Suprapubic skin (tissue), 4 donors: ENCODE data around the gene TMEM205.

Experiments
- POLR2A ChIP-seq, 2 donors: fragments of 450-650 bp; IDR thresholded peaks; one replicate each; pipeline ENCODE4 v1.6.1; 2017; ENCODE audit warnings: antibody characterized with exemption in 2 of 2, mild to moderate bottlenecking in 2 of 2, moderate library complexity in 2 of 2
- POLR2AphosphoS5 ChIP-seq, 3 donors: sonication (generic); formaldehyde crosslinking; IDR thresholded peaks; one replicate each; pipeline ENCODE4 v1.6.1; 2017; ENCODE audit warnings: antibody characterized with exemption in 3 of 3
- TF ChIP-seq, protein P1 (sequence below), 2 donors: fragments of 200-600 bp in 1 of 2; fragments of 450-650 bp in 1 of 2; sonication (generic) in 1 of 2; IDR thresholded peaks; one replicate each; pipeline ENCODE4 v1.5.1; 2016 to 2019; ENCODE audit warnings: antibody characterized with exemption in 2 of 2, mild to moderate bottlenecking in 1 of 2, moderate library complexity in 1 of 2

DNA sequence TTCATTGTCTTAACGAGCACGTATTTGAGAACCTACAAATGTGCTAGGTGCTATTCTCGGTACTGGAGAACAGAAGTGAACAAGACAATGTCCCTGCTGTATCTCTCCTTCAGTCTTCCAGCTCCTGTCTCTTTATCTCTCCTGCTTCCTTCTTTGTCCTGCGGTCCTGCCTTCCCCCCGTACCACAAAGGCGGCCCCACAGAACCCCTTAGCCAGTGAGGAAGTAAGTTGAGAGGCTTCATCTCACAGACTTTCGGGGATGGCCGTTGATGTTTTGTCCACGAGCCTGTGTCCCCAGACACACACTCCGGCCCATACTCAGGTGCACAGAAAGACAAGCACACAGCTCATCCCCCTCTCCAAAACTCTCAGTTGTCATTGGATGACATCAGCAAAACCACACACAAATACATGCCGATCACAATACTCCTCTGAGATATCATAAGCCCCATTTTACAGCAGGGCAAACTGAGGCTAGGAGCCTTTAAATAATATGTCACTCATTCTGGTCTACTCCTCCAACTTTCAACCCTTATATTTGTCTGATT is 27.9 kb upstream of the TMEM205 start:
- TF ChIP-seq POLR2A (IDR thresholded peaks at IDR 0.05) (no peak), POLR2AphosphoS5 (IDR thresholded peaks at IDR 0.05) (no peak)
- TF ChIP-seq, protein P1, sequence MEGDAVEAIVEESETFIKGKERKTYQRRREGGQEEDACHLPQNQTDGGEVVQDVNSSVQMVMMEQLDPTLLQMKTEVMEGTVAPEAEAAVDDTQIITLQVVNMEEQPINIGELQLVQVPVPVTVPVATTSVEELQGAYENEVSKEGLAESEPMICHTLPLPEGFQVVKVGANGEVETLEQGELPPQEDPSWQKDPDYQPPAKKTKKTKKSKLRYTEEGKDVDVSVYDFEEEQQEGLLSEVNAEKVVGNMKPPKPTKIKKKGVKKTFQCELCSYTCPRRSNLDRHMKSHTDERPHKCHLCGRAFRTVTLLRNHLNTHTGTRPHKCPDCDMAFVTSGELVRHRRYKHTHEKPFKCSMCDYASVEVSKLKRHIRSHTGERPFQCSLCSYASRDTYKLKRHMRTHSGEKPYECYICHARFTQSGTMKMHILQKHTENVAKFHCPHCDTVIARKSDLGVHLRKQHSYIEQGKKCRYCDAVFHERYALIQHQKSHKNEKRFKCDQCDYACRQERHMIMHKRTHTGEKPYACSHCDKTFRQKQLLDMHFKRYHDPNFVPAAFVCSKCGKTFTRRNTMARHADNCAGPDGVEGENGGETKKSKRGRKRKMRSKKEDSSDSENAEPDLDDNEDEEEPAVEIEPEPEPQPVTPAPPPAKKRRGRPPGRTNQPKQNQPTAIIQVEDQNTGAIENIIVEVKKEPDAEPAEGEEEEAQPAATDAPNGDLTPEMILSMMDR (IDR thresholded peaks at IDR 0.05), result no peak
